ENCODE results near the gene NKAPL. TPM values are rescaled to one million over a fixed set of nuclear protein-coding genes. Genes with fewer than 3 reads are reported as not detected.

NKAPL gene
- total and polyA plus RNA-seq, 2 of the 8 experiments (the other 6 are each of a cell fraction or from before 2014, with no cell fraction given), result 0.08 TPM; not detected in 1

DNA sequence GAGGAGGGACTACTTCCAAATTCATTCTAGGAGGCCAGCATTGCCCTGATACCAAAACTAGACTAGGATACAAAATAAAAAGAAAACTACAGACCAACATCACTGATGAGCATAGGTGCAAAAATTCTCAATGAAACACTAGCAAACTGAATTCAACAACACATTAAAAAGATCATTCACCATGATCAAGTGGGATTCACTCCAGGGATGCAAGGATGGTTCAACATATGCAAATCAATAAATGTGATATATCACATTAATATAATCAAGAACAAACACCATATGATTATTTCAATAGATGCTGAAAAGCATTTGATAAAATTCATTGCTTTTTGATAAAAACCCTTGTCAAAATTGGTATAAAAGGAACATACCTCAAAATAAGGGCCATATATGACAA lies 32.5 kb downstream of the NKAPL start:
- Histone ChIP-seq H3K9ac (replicated peaks in 1 of 4; ENCODE audit: extremely low read depth in 1 of 4, low read depth in 3 of 4, low read length in 3 of 4) (no peak overlapping the region), H2AK5ac (ENCODE audit: low read depth, low read length) (no peak overlapping the region), H3K4me2 (ENCODE audit: insufficient read depth in 1 of 2, low read depth in 2 of 2, low read length in 2 of 2) (no peak overlapping the region), H3K14ac (ENCODE audit: insufficient read length) (no peak overlapping the region), H3K79me2 (ENCODE audit: control insufficient read depth in 1 of 2, insufficient read depth in 2 of 2, low read length in 2 of 2) (no peaks in the 10 kb centered on the region), H3K9me3 (ENCODE audit: insufficient read depth in 2 of 2, low read depth in 1 of 2, low read length in 1 of 2) (no peaks in the 10 kb centered on the region), H4K8ac (ENCODE audit: extremely low read depth, insufficient read depth, low read length) (no peak overlapping the region), H2BK15ac (ENCODE audit: low read length) (no peak overlapping the region), H3K36me3 (ENCODE audit: control insufficient read depth in 2 of 4, insufficient read depth in 4 of 4, low read length in 3 of 4) (peaks cover 2 to 20% (median 10%) of the 10 kb centered on the region in 4 experiments; a peak in 5 of 8 replicates), H3K27me3 (replicated peaks in 1 of 4; ENCODE audit: control insufficient read depth in 3 of 4, extremely low read depth in 1 of 4, insufficient read depth in 3 of 4, low read length in 3 of 4) (no peaks in the 10 kb centered on the region), H3K4me3 (ENCODE audit: extremely low read depth in 1 of 4, insufficient read depth in 2 of 4, low read depth in 3 of 4, low read length in 4 of 4) (no peak overlapping the region), H3K79me1 (ENCODE audit: low read depth, low read length) (no peaks in the 10 kb centered on the region), H3K27ac (ENCODE audit: low read depth, low read length) (no peak overlapping the region), H3K56ac (replicated peaks; ENCODE audit: insufficient read length, low read depth, low read length) (no peak overlapping the region), H3K4me1 (replicated peaks in 1 of 4; ENCODE audit: control insufficient read depth in 3 of 4, insufficient read depth in 4 of 4, low read length in 3 of 4) (no peaks in the 10 kb centered on the region), H4K5ac (ENCODE audit: insufficient read length, low read depth, low read length) (no peak overlapping the region), H2BK5ac (ENCODE audit: low read depth, low read length) (no peak overlapping the region), H2BK120ac (replicated peaks; ENCODE audit: low read depth, low read length) (no peak overlapping the region), H2BK12ac (ENCODE audit: low read depth, low read length) (no peak overlapping the region), H3K18ac (ENCODE audit: extremely low read depth, low read length) (no peak overlapping the region), H3K4ac (replicated peaks; ENCODE audit: insufficient read length, low read depth, low read length) (no peak overlapping the region), H4K91ac (replicated peaks; ENCODE audit: insufficient read length, low read length) (no peak overlapping the region), H4K20me1 (replicated peaks in 1 of 2; ENCODE audit: control insufficient read depth in 1 of 2, insufficient read depth in 2 of 2, low read length in 2 of 2) (no peaks in the 10 kb centered on the region), H3K23ac (ENCODE audit: insufficient read length) (no peak overlapping the region), H2BK20ac (ENCODE audit: low read length) (no peak overlapping the region), H2AFZ (ENCODE audit: low read length) (no peak overlapping the region), H3K23me2 (ENCODE audit: low read depth, low read length) (no peaks in the 10 kb centered on the region)
- POLR2A ChIA-PET (ENCODE audit: partially characterized antibody), result interaction anchor here (0.6 kb wide), 1 partner anchor 1811 kb away, joined by 5 read pairs; no protein-coding TSS in a partner anchor
- DNase-seq (ENCODE audit: low read depth in 1 of 2, low spot score in 2 of 2) (no peak), FAIRE-seq (no peak)
- CTCF ChIA-PET (ENCODE audit: partially characterized antibody), result interaction anchor here (0.6 kb wide), 1 partner anchor 1407 kb away, joined by 5 read pairs; no protein-coding TSS in a partner anchor
- no peak for TF ChIP-seq PHF8 (conservative IDR thresholded peaks at IDR 0.05; ENCODE audit: low read depth, low read length)
- TF ChIP-seq NANOG (IDR thresholded peaks at IDR 0.05; ENCODE audit: insufficient read depth, low read depth, low read length, poor library complexity, severe bottlenecking), result no peak
- no peak for TF ChIP-seq RBBP5 (IDR thresholded peaks at IDR 0.05; ENCODE audit: borderline replicate concordance, low read depth, low read length)
- TF ChIP-seq KDM4A (IDR thresholded peaks at IDR 0.05; ENCODE audit: low read depth, low read length, severe bottlenecking), result no peak
- TF ChIP-seq SIX5 (IDR thresholded peaks at IDR 0.05; ENCODE audit: low read depth, low read length), result no peak
- no peak for TF ChIP-seq TBP (IDR thresholded peaks at IDR 0.05; ENCODE audit: low read depth, low read length)
- no peak for TF ChIP-seq SIRT6 (IDR thresholded peaks at IDR 0.05; ENCODE audit: low read length)
- TF ChIP-seq FOSL1 (IDR thresholded peaks at IDR 0.05; ENCODE audit: insufficient read depth, low read depth, low read length), result no peak
- TF ChIP-seq, protein P1, sequence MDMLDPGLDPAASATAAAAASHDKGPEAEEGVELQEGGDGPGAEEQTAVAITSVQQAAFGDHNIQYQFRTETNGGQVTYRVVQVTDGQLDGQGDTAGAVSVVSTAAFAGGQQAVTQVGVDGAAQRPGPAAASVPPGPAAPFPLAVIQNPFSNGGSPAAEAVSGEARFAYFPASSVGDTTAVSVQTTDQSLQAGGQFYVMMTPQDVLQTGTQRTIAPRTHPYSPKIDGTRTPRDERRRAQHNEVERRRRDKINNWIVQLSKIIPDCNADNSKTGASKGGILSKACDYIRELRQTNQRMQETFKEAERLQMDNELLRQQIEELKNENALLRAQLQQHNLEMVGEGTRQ (IDR thresholded peaks at IDR 0.05; ENCODE audit: low read length), result no peak
- no peak for TF ChIP-seq HDAC6 (IDR thresholded peaks at IDR 0.05; ENCODE audit: low read depth, low read length)
- TF ChIP-seq SP2 (IDR thresholded peaks at IDR 0.05; ENCODE audit: low read length), result no peak

Data from H1 (cell line).